SU-DHL-6 (cell line): ENCODE results near the gene NRL.

Experiments used
- H2AFZ ChIP-seq: fragments of 200-600 bp; sonication (generic); 2 replicates; pipeline ENCODE4 v1.6.1; 2014; ENCODE audit warnings: low read depth, mild to moderate bottlenecking, moderate library complexity, mixed read lengths, antibody characterized with exemption, low read length; ENCODE audit not compliant: severe bottlenecking
- H3F3A ChIP-seq: fragments of 200-600 bp; shearing (Covaris generic); 2 replicates; pipeline ENCODE4 v1.6.0; 2016; ENCODE audit warnings: antibody characterized with exemption, mild to moderate bottlenecking; ENCODE audit not compliant: insufficient read depth
- H3K27ac ChIP-seq: fragments of 200-600 bp; sonication (generic); 2 replicates; pipeline ENCODE4 v1.5.1; 2016; ENCODE audit warnings: low read depth, mild to moderate bottlenecking, low read length, moderate library complexity, mixed read lengths
- H3K27me3 ChIP-seq: fragments of 200-600 bp; sonication (generic), shearing (Covaris generic); 2 replicates; pipeline ENCODE4 v1.6.0; 2014; ENCODE audit warnings: mild to moderate bottlenecking, low read length
- H3K36me3 ChIP-seq: fragments of 200-600 bp; sonication (generic); 2 replicates; pipeline ENCODE4 v1.6.1; 2014; ENCODE audit warnings: mild to moderate bottlenecking, low read length, mixed read lengths
- H3K4me2 ChIP-seq: fragments of 300-600, 200-600 bp; shearing (Covaris generic), sonication (generic); 2 replicates; pipeline ENCODE4 v1.6.0; 2014; ENCODE audit warnings: low read length, low read depth, mild to moderate bottlenecking; ENCODE audit not compliant: poor library complexity, severe bottlenecking
- H3K4me3 ChIP-seq: fragments of 200-600 bp; sonication (generic); 2 replicates; pipeline ENCODE4 v1.5.1; 2014; ENCODE audit warnings: antibody characterized with exemption, low read length, mild to moderate bottlenecking, mixed read lengths; ENCODE audit not compliant: insufficient read depth, poor library complexity, severe bottlenecking
- H3K79me2 ChIP-seq: fragments of 200-600 bp; sonication (generic); 2 replicates; pipeline ENCODE4 v1.6.1; 2014; ENCODE audit warnings: mild to moderate bottlenecking, low read length, moderate library complexity; ENCODE audit not compliant: insufficient read depth
- H3K9ac ChIP-seq: fragments of 200-600 bp; sonication (generic); 2 replicates; pipeline ENCODE4 v1.7.0; 2014; ENCODE audit warnings: mild to moderate bottlenecking, low read length
- H3K9me2 ChIP-seq: fragments of 200-600 bp; sonication (generic); replicated peaks from 2 replicates; pipeline ENCODE4 v1.6.1; 2014; ENCODE audit warnings: low read length; ENCODE audit not compliant: insufficient read depth
- H3K9me3 ChIP-seq: fragments of 200-600 bp; sonication (generic); 2 replicates; pipeline ENCODE4 v1.6.1; 2014; ENCODE audit warnings: low read length, mixed read lengths; ENCODE audit not compliant: insufficient read depth
- H4K20me1 ChIP-seq: fragments of 200-600 bp; sonication (generic); 2 replicates; pipeline ENCODE4 v1.6.1; 2014; ENCODE audit warnings: low read depth, mild to moderate bottlenecking, antibody characterized with exemption, low read length, moderate library complexity, mixed read lengths
- CTCF ChIP-seq: fragments of 200-600 bp; sonication (generic); IDR thresholded peaks from one replicate; pipeline ENCODE4 v1.5.1; 2017; ENCODE audit warnings: antibody characterized with exemption, mild to moderate bottlenecking, low read length, moderate library complexity; ENCODE audit not compliant: insufficient read depth, poor library complexity, severe bottlenecking
- EZH2phosphoT487 ChIP-seq: fragments of 200-600 bp; sonication (generic), shearing (Covaris generic); conservative IDR thresholded peaks from 2 replicates; pipeline ENCODE4 v1.6.1; 2018; ENCODE audit warnings: mild to moderate bottlenecking, antibody characterized with exemption, low read length, moderate library complexity, mixed read lengths

The NRL gene

GRCh38 chr14:24129410-24129998 lies 14.8 kb upstream of the NRL start:
- H3K9ac ChIP-seq, result no peak overlapping the region
- no peak overlapping the region for H2AFZ ChIP-seq
- no peaks in the 10 kb centered on the region for H4K20me1 ChIP-seq
- H3K4me3 ChIP-seq, result no peak overlapping the region
- H3K36me3 ChIP-seq, result no peaks in the 10 kb centered on the region
- H3K27ac ChIP-seq, result no peak overlapping the region
- H3K9me2 ChIP-seq, result no peaks in the 10 kb centered on the region
- H3K9me3 ChIP-seq, result no peaks in the 10 kb centered on the region
- no peaks in the 10 kb centered on the region for H3K27me3 ChIP-seq
- H3K79me2 ChIP-seq, result no peaks in the 10 kb centered on the region
- no peaks in the 10 kb centered on the region; the same call in 1 of the 2 replicates for H3F3A ChIP-seq
- TF ChIP-seq CTCF, result no peak
- TF ChIP-seq EZH2phosphoT487, result no peak
- no peak overlapping the region for H3K4me2 ChIP-seq

GRCh38 chr14:24127673-24128072 lies 12.9 kb upstream of the NRL start:
- Histone ChIP-seq H3K9me3 (no peaks in the 10 kb centered on the region), H3K9ac (no peak overlapping the region), H3K36me3 (no peaks in the 10 kb centered on the region), H3K79me2 (no peaks in the 10 kb centered on the region), H3K9me2 (no peaks in the 10 kb centered on the region), H2AFZ (no peak overlapping the region), H3K4me3 (no peak overlapping the region), H3K27me3 (no peaks in the 10 kb centered on the region), H3F3A (no peaks in the 10 kb centered on the region; the same call in 1 of the 2 replicates), H3K27ac (no peak overlapping the region), H4K20me1 (no peaks in the 10 kb centered on the region), H3K4me2 (no peak overlapping the region)
- no peak for TF ChIP-seq CTCF

GRCh38 chr14:24126939-24127338 lies 12.2 kb upstream of the NRL start:
- Histone ChIP-seq H4K20me1 (no peaks in the 10 kb centered on the region), H3K4me2 (no peak overlapping the region), H3K4me3 (no peak overlapping the region), H3F3A (no peaks in the 10 kb centered on the region; the same call in 1 of the 2 replicates), H3K27me3 (no peaks in the 10 kb centered on the region), H3K27ac (no peak overlapping the region), H2AFZ (no peak overlapping the region), H3K9me2 (no peaks in the 10 kb centered on the region), H3K9me3 (no peaks in the 10 kb centered on the region), H3K9ac (no peak overlapping the region), H3K36me3 (no peaks in the 10 kb centered on the region), H3K79me2 (no peaks in the 10 kb centered on the region)
- TF ChIP-seq EZH2phosphoT487 (no peak), CTCF (no peak)
